Stromal cell of bone marrow (primary cell): ENCODE data around the gene COL4A5.
"Not testable (repeated sequence)": the region's sequence is repeated elsewhere in the genome, so short reads cannot be mapped to it uniquely, and the experiment has no call there.

ENCODE experiments used
- DNase-seq: peaks from one replicate; pipeline ENCODE4 v3.0.0-alpha.2; 2012; ENCODE audit warnings: low read depth

The COL4A5 gene

GRCh38 chrX:108439426-108439942 is at the start of gene COL4A5:
Gene COL4A5, plus strand, starts transcription at chrX:108439838. Its CDS starts 288 bp downstream, at chrX:108440126.
- peak; percentile 14 for DNase-seq

DNA sequence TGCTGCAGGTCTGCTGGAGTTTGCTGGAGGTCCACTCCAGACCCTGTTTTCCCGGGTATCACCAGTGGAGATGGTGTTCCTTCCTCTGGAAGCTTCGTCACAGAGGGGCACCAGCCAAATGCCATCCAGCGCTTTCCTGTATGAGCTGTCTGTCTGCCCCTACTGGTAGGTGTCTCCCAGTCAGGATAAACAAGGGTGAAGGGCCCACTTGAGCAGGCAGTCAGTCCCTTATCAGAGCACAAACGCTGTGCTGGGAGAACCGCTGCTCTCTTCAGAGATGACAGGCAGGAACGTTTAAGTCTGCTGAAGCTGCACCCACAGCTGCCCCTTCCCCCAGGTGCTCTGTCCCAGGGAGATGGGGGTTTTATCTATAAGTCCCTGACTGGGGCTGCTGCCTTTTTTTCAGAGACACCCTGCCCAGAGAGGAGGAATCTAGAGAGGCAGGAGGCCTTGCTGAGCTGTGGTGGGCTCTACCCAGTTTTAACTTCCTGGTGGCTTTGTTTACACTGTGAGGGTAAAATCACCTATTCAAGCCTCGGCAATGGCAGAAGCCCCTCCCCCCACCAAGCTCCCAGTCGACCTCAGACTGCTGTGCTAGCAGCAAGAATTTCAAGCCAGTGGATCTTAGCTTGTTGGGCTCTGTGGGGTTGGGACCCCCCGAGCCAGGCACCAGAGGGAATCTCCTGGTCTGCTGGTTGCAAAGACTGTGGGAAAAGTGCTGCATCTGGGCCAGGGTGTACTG is 48.5 kb upstream of the COL4A5 start:
- DNase-seq: not testable (repeated sequence)

GRCh38 chrX:108396188-108396891 is 43.3 kb upstream of the COL4A5 start:
- no peak for DNase-seq

DNA sequence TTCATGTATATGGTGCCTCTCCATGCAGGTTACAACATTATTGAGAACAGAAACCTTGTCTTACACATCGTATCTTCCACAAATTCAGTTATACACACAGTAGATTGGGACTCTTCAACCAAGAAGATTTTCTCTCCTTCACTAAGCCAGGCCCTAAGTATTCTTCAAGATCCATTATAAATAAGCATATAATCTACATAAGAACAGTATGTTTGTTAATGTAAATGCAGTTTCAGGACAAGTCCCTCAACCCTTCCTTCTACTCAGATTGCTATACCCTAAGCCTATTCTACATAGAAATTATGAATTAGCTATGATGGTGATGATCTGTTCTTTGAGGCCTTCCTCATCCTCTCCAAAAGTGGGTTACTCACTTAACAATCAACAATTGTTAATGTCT is 42.7 kb upstream of the COL4A5 start:
- DNase-seq: no peak

GRCh38 chrX:108397627-108398391 is 41.8 kb upstream of the COL4A5 start:
- DNase-seq: peak; percentile 6

- DNase-seq: peak; percentile 5
These were observed 40.0 kb upstream of the COL4A5 start for GRCh38 chrX:108399418-108400165.

DNA sequence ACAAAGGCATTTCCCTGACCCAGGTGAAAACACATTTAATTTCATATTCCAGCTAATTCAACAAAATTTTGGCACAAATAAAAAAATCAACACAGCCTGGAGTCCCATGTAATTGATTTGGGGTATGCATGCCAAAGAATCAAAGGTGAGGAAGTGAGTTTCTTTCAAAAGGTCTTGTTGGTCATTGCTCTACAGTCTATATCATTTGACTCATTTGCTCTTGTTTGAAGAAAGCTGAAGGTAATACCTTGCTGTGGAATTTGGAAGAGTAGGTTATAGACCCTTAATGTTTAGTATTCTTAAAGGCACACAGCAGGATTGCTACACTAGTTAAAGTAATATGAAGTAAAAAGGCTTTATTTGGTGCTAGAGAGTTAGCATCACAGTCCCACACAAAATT is 26.9 kb upstream of the COL4A5 start:
- no peak for DNase-seq

DNA sequence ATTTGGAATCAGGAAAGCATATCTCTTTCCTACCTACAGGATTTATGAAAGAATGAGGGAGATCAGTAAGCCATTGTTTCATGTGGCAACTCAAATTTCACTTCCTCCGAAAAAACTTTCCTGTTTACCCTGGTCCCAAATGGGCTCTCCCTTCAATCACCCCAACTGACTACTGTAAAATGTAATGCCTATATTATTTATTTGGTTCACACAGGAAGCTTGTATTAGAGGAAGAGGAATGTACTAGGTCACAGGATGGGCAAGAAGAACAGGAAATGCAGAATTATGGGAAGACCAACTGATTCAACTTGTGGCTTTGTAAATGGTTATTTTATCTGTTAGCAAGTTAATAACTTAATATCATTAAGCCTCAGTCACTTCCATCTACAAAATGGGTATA is 24.5 kb upstream of the COL4A5 start:
- no peak for DNase-seq

- peak; percentile 4 for DNase-seq
These were observed 23.7 kb upstream of the COL4A5 start for GRCh38 chrX:108415891-108416290.

- DNase-seq: no peak
These were observed 22.4 kb upstream of the COL4A5 start for GRCh38 chrX:108417257-108417656.

GRCh38 chrX:108419401-108419800 is 20.2 kb upstream of the COL4A5 start:
- DNase-seq: no peak

DNA sequence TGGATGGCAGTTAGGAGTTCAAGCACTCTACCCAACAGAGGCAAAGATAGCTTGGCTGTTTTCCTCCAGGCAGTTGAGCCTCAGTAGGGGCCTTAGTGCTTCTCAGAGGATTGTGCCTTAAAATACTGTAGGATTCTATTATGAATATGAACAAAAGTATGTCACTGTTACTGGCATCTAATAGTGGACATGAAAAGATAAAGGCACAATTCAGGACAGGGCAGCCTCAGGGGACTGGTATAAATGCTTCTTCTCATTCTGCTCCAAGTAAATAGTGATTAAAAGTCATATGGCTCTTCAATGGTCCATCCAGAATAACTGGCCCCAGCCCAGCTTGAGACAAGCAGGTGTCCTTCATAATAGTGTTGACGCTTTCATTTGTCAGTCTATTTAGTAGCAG is 19.2 kb upstream of the COL4A5 start:
- no peak for DNase-seq

GRCh38 chrX:108426262-108426661 is 13.4 kb upstream of the COL4A5 start:
- DNase-seq: no peak

DNA sequence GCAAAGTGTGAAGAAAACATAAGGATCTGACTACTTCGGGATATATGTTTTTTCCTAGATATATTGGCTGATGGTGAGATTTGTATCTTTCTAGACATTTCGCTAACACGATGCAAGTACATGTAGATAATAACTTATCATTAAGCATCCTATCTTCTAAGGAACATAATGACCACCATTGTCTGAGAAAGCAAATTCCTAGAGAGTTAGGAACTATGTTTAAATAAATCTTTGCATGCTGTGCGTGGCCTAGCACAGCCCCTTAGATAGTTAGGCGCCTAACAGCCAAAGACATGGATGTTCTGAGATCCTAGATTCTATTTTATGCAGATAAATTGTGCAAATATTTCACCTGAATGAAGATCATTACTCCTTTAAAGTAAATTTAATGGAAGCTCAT is 4.4 kb upstream of the COL4A5 start:
- no peak for DNase-seq

DNA sequence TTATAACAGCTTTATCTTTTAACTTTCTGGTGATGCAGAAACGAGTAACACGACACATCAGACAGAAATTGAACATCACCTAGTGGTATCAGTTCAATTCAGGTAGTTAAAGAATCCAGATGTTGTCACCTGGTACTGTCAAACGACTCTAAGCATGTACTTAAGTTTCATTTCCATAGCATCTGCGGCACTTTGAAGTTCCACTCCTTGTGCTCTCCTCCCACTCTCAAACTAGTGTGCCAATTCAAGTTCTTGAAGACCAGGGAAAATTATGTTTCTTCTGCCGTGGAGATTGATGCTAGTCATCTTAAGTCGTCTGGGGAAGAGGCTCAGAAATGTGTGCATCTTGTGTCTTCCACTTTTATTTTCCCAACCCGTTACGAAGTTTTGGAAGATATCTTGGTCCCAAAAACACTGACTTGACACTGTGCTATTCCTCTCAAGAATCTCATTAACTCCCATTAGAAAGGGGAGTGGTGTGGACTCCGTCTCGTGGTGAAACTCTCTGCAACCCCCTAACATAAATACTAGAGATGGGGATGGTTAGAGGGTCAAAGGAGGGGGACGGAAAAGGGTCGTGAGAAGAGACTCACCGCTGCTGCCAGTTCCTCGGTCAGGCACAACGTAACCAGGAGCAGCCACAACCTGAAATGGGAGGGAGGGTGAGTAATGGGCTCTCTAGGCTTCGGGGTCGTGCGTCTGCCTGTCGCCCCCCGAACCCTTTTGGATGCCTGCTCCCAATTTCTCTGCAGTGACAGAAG is 2.1 kb upstream of the COL4A5 start:
- no peak for DNase-seq

DNA sequence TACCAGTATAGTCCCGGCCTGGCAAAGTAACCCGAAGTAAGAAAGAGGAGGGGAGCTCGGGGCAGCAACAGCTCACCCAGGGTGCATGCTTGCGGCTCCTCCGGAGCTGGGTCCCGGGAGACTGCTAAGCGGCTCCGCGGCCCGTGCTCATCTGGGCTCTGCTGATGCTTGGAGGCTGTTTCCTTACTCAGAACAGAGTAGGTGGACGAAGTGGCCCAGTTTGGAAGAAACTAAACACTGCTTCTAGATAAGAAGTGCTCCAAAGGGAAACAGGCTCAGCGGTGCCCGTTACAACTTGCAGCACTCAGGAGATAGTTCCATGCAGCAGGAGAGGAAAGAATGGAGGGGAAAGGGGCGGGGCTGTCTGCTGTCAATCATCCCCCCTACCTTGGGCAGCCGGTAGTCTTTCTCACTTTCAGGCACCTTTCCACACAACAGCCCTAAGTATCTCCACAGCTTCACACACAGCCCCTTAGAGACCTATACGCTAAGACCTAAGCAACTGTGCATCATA is 1.5 kb upstream of the COL4A5 start, which contains the start of gene COL4A6:
TSS of gene COL4A6 (minus strand) at position 313 of the 514 bp plus-strand sequence. CDS start at position 87, 226 bp downstream.
- DNase-seq: no peak

DNA sequence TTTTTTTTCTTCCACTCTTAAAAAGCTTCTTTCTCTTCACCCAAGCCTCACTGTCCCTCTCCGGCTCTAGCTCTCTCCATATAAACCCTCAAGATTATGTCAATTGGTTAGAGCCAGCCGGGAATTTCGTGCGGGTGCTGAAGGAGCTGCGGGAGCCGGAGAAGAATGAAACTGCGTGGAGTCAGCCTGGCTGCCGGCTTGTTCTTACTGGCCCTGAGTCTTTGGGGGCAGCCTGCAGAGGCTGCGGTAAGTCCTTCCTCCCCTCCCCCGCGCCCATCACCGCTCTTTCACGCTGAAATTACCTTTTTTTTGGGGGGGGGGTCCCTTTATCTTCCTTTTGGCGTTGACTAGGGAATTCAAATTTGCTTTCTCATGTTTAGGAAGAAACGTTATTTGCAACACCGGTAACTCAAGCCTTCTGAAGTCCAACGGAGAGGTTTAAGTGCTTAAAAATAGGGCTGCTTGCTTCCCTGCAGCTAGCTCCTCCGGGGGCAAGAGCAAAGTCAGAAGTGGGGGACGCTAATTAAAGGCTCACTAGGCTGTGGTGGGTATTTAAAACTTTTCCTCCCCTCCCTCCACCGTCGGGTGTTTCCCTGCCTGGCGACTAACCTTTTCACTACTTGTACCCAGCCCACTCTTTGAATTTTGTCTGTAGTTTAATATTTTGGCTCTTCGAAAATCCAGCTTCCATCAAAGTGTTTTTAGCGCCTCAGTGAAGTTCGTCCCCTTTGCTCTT is 491 bp downstream of the COL4A5 start:
- no peak for DNase-seq

- DNase-seq: no peak
These were observed 3.3 kb downstream of the COL4A5 start for GRCh38 chrX:108442901-108443464.

GRCh38 chrX:108447303-108447702 is 7.7 kb downstream of the COL4A5 start:
- no peak for DNase-seq

GRCh38 chrX:108453841-108454240 is 14.2 kb downstream of the COL4A5 start:
- DNase-seq: no peak
